ENCODE data around the gene ZG16B. TPM values are rescaled to one million over a fixed set of nuclear protein-coding genes. Genes with fewer than 3 reads are reported as not detected.

ZG16B gene
- total RNA-seq, 4 donors from 2014 or later = 1.3 to 15.9 TPM; not detected in 2

DNA sequence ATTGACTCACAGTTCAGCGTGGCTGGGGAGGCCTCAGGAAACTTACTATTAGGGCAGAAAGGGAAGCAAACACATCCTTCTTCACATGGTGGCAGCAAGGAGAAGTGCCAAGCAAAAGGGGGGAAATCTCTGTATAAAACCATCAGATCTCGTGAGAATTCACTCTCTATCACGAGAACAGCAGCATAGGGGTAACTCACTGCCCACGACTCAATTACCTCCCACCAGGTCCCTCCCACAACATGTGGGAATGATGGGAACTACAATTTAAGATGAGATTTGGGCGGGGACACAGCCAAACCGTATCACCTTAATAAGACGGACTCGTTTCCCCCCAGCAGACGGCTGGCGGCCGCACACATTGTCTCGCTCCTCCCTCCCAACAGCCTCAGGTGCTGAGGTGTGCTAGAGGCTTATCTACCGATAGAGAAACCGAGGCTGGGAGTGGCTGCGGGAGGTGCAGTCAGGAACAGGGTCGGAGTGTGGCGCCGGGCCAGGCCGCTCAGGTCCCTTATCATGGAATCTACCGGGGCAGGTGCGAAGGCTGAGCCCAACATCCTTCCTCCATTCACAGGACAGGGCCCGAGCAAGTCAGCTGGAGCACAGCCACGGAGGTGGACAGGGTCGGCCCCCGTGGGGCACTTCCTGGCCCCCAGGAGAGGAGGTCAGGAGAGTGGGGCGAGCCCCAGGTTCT lies 4.9 kb upstream of the ZG16B start:
- Histone ChIP-seq H3K4me3 (no peak overlapping the region), H3K9me3 (no peaks in the 10 kb centered on the region), H3K36me3 (no peaks in the 10 kb centered on the region), H3K4me1 (no peaks in the 10 kb centered on the region), H3K27me3 (no peaks in the 10 kb centered on the region), H3K27ac (no peak overlapping the region)
- no peak for DNase-seq
- TF ChIP-seq, protein P1, sequence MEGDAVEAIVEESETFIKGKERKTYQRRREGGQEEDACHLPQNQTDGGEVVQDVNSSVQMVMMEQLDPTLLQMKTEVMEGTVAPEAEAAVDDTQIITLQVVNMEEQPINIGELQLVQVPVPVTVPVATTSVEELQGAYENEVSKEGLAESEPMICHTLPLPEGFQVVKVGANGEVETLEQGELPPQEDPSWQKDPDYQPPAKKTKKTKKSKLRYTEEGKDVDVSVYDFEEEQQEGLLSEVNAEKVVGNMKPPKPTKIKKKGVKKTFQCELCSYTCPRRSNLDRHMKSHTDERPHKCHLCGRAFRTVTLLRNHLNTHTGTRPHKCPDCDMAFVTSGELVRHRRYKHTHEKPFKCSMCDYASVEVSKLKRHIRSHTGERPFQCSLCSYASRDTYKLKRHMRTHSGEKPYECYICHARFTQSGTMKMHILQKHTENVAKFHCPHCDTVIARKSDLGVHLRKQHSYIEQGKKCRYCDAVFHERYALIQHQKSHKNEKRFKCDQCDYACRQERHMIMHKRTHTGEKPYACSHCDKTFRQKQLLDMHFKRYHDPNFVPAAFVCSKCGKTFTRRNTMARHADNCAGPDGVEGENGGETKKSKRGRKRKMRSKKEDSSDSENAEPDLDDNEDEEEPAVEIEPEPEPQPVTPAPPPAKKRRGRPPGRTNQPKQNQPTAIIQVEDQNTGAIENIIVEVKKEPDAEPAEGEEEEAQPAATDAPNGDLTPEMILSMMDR (IDR thresholded peaks at IDR 0.05) = no peak
- TF ChIP-seq POLR2A (IDR thresholded peaks at IDR 0.05) = no peak
- intact Hi-C loops (cut with DNase I; ENCODE audit: low total_unique reads) = no loop called here

DNA sequence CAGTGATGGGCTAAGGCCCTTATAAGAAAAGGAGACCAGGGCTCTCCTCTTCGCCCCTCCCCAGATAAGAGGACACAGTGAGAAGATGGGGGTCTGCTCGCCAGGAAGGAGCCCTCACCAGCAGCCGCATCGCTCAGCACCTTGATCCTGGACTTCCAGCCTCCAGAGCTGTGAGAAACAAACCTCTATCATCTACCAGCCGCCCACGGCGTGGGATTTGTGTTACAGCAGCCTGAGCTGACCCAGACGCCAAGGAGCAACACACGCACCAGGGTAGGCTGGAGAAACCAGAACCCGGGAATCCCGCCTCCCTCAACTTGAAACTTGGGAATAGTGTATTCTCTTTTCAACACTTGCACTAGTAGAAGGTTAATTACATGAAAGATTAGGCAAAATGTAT lies 4.2 kb upstream of the ZG16B start:
- Histone ChIP-seq H3K27me3 (no peaks in the 10 kb centered on the region), H3K4me1 (no peaks in the 10 kb centered on the region), H3K36me3 (no peaks in the 10 kb centered on the region), H3K27ac (no peak overlapping the region), H3K4me3 (no peak overlapping the region), H3K9me3 (no peaks in the 10 kb centered on the region)
- TF ChIP-seq POLR2A (IDR thresholded peaks at IDR 0.05) = no peak
- TF ChIP-seq, protein P1 (IDR thresholded peaks at IDR 0.05) = no peak
- intact Hi-C loops (cut with DNase I; ENCODE audit: low total_unique reads) = no loop called here
- no peak for DNase-seq

DNA sequence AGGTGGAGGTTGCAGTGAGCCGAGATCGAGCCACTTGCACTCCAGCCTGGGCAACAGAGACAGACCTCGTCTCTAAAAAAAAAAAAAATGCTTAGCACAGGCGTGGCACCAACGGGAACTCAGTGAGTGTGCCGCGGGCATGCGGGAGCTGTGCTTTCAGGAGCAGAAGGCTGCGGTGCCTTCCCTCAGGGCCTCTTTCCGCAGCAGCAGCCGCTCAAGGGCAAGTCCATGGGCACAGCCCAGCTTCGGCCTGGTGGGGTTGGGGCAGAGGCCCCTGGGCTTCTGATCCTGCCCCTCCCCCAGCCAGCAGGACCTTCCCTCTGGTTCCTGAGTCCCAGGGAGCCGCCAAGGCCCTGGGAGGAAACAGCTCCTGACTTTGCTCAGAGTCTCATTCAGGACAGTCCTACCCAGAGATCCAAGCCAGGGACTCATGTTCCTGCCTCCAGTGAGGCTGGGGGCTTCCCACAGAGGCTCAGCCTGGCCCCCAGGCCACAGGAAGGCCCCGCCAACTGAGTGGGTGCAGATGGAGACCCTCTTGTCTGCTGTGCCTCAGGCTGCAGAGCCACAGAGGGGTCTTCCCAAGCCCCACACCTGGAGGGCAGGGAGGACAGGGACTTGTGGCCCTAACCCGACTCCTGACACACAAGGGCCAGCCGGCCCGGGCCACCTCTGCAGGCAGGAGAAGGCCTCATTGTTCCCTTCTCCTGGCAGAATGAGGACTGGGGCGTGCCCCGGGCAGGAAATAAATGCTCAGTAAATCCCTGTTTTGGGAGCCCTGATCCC lies 3.3 kb upstream of the ZG16B start:
- H3K9me3 ChIP-seq = no peaks in the 10 kb centered on the region
- H3K4me1 ChIP-seq = no peaks in the 10 kb centered on the region
- DNase-seq = no peak
- intact Hi-C loops (cut with DNase I; ENCODE audit: low total_unique reads) = no loop called here
- no peak overlapping the region for H3K4me3 ChIP-seq
- no peaks in the 10 kb centered on the region for H3K27me3 ChIP-seq
- H3K27ac ChIP-seq = no peak overlapping the region
- no peaks in the 10 kb centered on the region for H3K36me3 ChIP-seq
- TF ChIP-seq, protein P1 (IDR thresholded peaks at IDR 0.05) = no peak
- no peak for TF ChIP-seq POLR2A (IDR thresholded peaks at IDR 0.05)

DNA sequence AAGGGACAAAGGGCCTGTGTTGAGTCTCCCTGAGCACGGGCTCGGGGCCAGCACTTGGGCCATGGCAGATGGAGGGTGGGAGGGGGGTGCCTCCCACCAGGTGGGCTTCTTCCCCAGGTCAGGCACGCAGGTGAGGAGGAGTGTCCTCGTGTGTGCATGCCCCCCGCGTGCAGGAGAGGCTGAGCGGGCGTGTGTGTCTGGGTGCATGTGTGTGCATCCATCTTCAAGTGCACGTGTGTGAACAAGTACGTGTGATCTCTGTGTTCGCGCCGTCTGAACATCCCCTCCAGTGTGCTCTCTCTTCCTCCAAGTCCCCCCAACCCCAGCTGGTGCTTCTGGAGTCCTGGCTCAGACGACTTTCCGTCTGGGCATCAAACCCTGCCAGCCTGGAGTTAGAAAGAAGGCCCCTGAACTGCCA lies 2.7 kb upstream of the ZG16B start:
- DNase-seq = no peak

More for the DNA sequence above, 2.7 kb upstream of the ZG16B start:
- Histone ChIP-seq H3K9me3 (no peaks in the 10 kb centered on the region), H3K27ac (no peak overlapping the region), H3K36me3 (no peaks in the 10 kb centered on the region), H3K4me3 (no peak overlapping the region), H3K27me3 (no peaks in the 10 kb centered on the region), H3K4me1 (no peaks in the 10 kb centered on the region)
- TF ChIP-seq POLR2A (IDR thresholded peaks at IDR 0.05) = no peak
- TF ChIP-seq, protein P1 (IDR thresholded peaks at IDR 0.05) = no peak
- intact Hi-C loops (cut with DNase I; ENCODE audit: low total_unique reads) = no loop called here
